GM12891 (cell line): ENCODE results near the gene HOXD3.

Experiments used
- POLR2A ChIP-seq: IDR thresholded peaks from 2 replicates; pipeline ENCODE4 v1.6.1; 2011; ENCODE audit warnings: low read depth, low read length, control low read depth
- POLR2AphosphoS5 ChIP-seq: IDR thresholded peaks from 2 replicates; pipeline ENCODE4 v1.6.1; 2011; ENCODE audit warnings: low read depth, low read length, control low read depth
- TAF1 ChIP-seq: IDR thresholded peaks from 2 replicates; pipeline ENCODE4 v1.6.1; 2011; ENCODE audit warnings: low read depth, low read length, control low read depth

DNA sequence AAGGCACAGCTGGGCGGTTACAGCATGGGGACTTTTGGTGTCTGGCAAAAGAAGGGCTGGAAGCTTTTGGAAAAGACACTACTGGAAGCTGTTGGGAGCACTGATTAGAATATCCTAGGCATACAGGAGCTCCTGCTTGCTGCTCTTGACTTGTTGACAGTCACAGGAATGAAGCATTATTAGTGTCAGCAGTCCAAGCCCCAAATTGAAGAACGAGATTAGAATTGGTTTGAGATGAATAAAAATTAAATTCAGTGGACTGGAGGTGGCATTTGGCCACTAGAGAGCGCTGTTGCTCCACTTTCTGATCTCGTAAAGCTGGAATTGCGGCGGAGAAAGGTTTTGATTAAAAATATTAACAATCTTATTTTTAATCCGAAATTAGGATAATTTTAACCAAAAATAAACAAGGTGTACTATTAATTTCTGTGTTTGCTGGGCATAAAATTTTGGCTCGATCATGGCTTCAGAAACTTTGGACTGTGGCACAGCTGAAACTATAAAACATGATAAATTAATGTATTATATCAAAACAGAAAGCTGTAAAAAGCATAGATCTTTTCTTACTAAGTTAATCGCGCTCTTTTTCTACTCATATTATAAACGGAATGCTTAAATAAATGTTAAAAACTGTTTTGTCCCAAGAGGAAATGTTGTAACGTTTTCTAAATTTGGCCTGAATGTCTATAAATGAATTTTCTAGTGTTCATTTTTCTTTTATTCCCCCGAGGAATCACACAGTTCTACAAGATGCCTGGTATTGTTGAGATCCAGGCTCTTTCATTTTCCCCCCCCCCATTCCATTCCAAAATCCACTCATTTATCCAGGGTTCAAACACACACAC, 30.0 kb upstream of the HOXD3 start:
- no peak for TF ChIP-seq POLR2A
- TF ChIP-seq POLR2AphosphoS5, result no peak
- TF ChIP-seq TAF1, result no peak
